Epidermal melanocyte (primary cell): ENCODE results near the gene ST6GALNAC6.
A peak's percentile ranks its signal among the peaks of the same experiment; 100 is the strongest.
"Not testable (repeated sequence)": the region's sequence is repeated elsewhere in the genome, so short reads cannot be mapped to it uniquely, and the experiment has no call there.

ENCODE experiments used
- DNase-seq: peaks from one replicate; pipeline ENCODE4 v3.0.0; 2011; ENCODE audit warnings: low spot score; ENCODE audit not compliant: insufficient read length

ST6GALNAC6 gene

GRCh38 chr9:127873886-127874285 lies 25.5 kb downstream of the ST6GALNAC6 start:
- DNase-seq: peak; percentile 38

GRCh38 chr9:127873223-127873691 lies 26.1 kb downstream of the ST6GALNAC6 start:
- DNase-seq: no peak

- DNase-seq: no peak
Measured at GRCh38 chr9:127872369-127873222, 26.8 kb downstream of the ST6GALNAC6 start.

GRCh38 chr9:127871531-127871930 lies 27.9 kb downstream of the ST6GALNAC6 start:
- DNase-seq: no peak

GRCh38 chr9:127870887-127871286 lies 28.5 kb downstream of the ST6GALNAC6 start:
- DNase-seq: no peak

GRCh38 chr9:127870153-127870491 lies 29.3 kb downstream of the ST6GALNAC6 start:
- DNase-seq: not testable (repeated sequence)

- DNase-seq: peak; percentile 95
Measured at GRCh38 chr9:127869310-127870152, 29.9 kb downstream of the ST6GALNAC6 start.

GRCh38 chr9:127868278-127868902 lies 31.0 kb downstream of the ST6GALNAC6 start:
- no peak for DNase-seq

GRCh38 chr9:127867356-127868277 lies 31.8 kb downstream of the ST6GALNAC6 start:
- no peak for DNase-seq

- no peak for DNase-seq
Measured at GRCh38 chr9:127866535-127866934, 32.9 kb downstream of the ST6GALNAC6 start.

GRCh38 chr9:127865645-127866464 lies 33.5 kb downstream of the ST6GALNAC6 start:
- DNase-seq: no peak

GRCh38 chr9:127863191-127863621 lies 36.2 kb downstream of the ST6GALNAC6 start:
- DNase-seq: no peak

GRCh38 chr9:127862075-127863011 lies 37.1 kb downstream of the ST6GALNAC6 start:
- DNase-seq: no peak

GRCh38 chr9:127860779-127861178 lies 38.6 kb downstream of the ST6GALNAC6 start:
- no peak for DNase-seq

GRCh38 chr9:127860260-127860659 lies 39.1 kb downstream of the ST6GALNAC6 start:
- DNase-seq: no peak

- DNase-seq: no peak
Measured at GRCh38 chr9:127858041-127858512, 41.3 kb downstream of the ST6GALNAC6 start.

GRCh38 chr9:127857278-127857677 lies 42.1 kb downstream of the ST6GALNAC6 start:
- no peak for DNase-seq

GRCh38 chr9:127856729-127857116 lies 42.7 kb downstream of the ST6GALNAC6 start:
- no peak for DNase-seq
